Measurements from ENCODE around the gene ADCY6.
"Not testable (repeated sequence)": the region's sequence is repeated elsewhere in the genome, so short reads cannot be mapped to it uniquely, and the experiment has no call there.

ADCY6 gene

DNA sequence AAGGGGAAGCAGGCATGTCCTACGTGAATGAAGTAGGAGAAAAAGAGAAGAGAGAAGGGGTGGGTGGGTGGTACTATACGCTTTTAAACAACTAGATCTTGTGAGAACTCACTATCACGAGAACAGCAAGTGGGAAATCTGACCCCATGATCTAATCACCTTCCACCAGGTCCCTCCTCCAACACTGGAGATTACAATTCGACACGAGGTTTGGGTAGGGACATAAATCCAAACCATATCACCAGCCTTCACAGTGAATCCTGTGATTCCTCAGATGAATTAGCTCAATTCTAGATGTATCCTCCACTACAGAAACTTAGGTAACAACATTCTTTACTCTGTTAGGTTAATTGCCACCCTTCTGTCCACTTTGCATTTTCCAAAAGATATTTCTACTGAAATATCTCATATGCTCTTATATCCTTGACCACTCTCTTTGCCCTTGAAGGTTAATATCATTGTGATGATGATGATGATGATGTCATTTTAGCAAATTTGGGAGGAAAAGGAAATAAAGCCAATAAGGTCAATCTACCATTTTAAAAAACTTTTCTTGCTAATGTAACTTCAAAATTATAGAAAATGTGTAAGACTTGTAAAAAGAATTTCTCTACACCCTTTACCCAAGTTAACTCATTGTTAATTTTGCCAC, 49.1 kb downstream of the ADCY6 start:
- H3F3A ChIP-seq (ENCODE audit: insufficient read depth, low read length) = no peaks in the 10 kb centered on the region
- no peak overlapping the region for H3K4me3 ChIP-seq (ENCODE audit: low read depth, low read length, poor library complexity, severe bottlenecking)
- H3K27me3 ChIP-seq (ENCODE audit: insufficient read depth, low read length) = no peaks in the 10 kb centered on the region
- no peaks in the 10 kb centered on the region for H3K4me1 ChIP-seq (ENCODE audit: insufficient read depth, low read length, severe bottlenecking)
- H3K9me2 ChIP-seq (ENCODE audit: low read depth, low read length) = no peaks in the 10 kb centered on the region
- no peaks in the 10 kb centered on the region for H4K20me1 ChIP-seq (ENCODE audit: insufficient read depth, low read length)
- no peaks in the 10 kb centered on the region for H3K79me2 ChIP-seq (ENCODE audit: insufficient read depth, low read length)
- no peaks in the 10 kb centered on the region for H3K36me3 ChIP-seq (ENCODE audit: insufficient read depth, low read length)
- no peak for TF ChIP-seq EZH2 (IDR thresholded peaks at IDR 0.05; ENCODE audit: borderline replicate concordance, low read length)
- TF ChIP-seq, protein P1, sequence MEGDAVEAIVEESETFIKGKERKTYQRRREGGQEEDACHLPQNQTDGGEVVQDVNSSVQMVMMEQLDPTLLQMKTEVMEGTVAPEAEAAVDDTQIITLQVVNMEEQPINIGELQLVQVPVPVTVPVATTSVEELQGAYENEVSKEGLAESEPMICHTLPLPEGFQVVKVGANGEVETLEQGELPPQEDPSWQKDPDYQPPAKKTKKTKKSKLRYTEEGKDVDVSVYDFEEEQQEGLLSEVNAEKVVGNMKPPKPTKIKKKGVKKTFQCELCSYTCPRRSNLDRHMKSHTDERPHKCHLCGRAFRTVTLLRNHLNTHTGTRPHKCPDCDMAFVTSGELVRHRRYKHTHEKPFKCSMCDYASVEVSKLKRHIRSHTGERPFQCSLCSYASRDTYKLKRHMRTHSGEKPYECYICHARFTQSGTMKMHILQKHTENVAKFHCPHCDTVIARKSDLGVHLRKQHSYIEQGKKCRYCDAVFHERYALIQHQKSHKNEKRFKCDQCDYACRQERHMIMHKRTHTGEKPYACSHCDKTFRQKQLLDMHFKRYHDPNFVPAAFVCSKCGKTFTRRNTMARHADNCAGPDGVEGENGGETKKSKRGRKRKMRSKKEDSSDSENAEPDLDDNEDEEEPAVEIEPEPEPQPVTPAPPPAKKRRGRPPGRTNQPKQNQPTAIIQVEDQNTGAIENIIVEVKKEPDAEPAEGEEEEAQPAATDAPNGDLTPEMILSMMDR (IDR thresholded peaks at IDR 0.05; ENCODE audit: low read length) = no peak
- no peak overlapping the region for H3K9ac ChIP-seq (ENCODE audit: low read length)
- H3K9me3 ChIP-seq (ENCODE audit: low read length) = no peaks in the 10 kb centered on the region
- no peak overlapping the region for H3K27ac ChIP-seq (ENCODE audit: low read depth, low read length, poor library complexity, severe bottlenecking)
- no peak overlapping the region for H2AFZ ChIP-seq (ENCODE audit: low read length)
- H3K4me2 ChIP-seq (ENCODE audit: low read length) = no peak overlapping the region

DNA sequence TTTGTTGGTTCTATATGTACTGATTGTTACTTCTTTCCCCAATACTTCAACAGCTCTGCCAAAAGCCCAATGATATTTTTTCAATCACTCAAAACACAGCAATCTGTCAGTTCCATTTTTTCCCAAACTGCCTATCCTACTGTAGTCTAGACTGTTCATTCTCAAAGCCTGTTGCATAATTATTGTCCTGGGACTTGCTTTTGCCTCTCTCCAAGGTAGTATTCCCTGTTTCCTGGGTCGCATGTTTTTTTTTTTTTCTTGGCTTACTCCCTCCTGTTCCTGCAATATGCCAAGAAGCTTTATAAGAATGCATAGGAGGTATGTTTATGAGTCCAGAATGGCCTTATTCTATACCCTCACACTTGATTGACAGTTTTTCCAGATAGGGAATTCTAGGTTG, 52.4 kb downstream of the ADCY6 start:
- Histone ChIP-seq H3K4me2 (ENCODE audit: low read length) (no peak overlapping the region), H3K36me3 (ENCODE audit: insufficient read depth, low read length) (no peaks in the 10 kb centered on the region), H3K9me2 (ENCODE audit: low read depth, low read length) (no peaks in the 10 kb centered on the region), H3K27me3 (ENCODE audit: insufficient read depth, low read length) (no peaks in the 10 kb centered on the region), H3K9ac (ENCODE audit: low read length) (no peak overlapping the region), H3K27ac (ENCODE audit: low read depth, low read length, poor library complexity, severe bottlenecking) (no peak overlapping the region), H3K4me1 (ENCODE audit: insufficient read depth, low read length, severe bottlenecking) (no peaks in the 10 kb centered on the region), H2AFZ (ENCODE audit: low read length) (no peak overlapping the region), H3K79me2 (ENCODE audit: insufficient read depth, low read length) (no peaks in the 10 kb centered on the region), H3F3A (ENCODE audit: insufficient read depth, low read length) (no peaks in the 10 kb centered on the region), H4K20me1 (ENCODE audit: insufficient read depth, low read length) (no peaks in the 10 kb centered on the region), H3K9me3 (ENCODE audit: low read length) (no peaks in the 10 kb centered on the region), H3K4me3 (ENCODE audit: low read depth, low read length, poor library complexity, severe bottlenecking) (no peak overlapping the region)
- TF ChIP-seq EZH2 (IDR thresholded peaks at IDR 0.05; ENCODE audit: borderline replicate concordance, low read length) = no peak
- TF ChIP-seq, protein P1 (IDR thresholded peaks at IDR 0.05; ENCODE audit: low read length) = no peak

DNA sequence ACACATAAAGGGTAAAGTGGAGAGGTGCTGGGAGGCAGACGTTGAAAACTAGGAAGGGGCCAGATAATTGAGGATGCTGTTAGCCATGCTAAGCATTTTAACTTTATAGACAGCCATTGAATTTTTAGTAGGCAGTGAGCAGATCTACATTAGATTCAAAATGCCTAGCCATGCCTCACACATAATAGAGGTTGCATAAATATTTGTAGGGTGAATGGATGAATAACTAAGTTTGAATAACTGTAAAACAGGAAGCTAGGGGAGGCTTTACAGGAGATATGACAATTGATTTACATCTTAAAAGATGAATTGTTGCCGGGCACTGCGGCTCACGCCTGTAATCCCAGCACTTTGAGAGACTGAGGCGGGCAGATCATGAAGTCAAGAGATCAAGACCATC, 60.1 kb downstream of the ADCY6 start:
- no peak for TF ChIP-seq EZH2 (IDR thresholded peaks at IDR 0.05; ENCODE audit: borderline replicate concordance, low read length)
- TF ChIP-seq, protein P1 (IDR thresholded peaks at IDR 0.05; ENCODE audit: low read length) = no peak
- H2AFZ ChIP-seq (ENCODE audit: low read length) = no peak overlapping the region

DNA sequence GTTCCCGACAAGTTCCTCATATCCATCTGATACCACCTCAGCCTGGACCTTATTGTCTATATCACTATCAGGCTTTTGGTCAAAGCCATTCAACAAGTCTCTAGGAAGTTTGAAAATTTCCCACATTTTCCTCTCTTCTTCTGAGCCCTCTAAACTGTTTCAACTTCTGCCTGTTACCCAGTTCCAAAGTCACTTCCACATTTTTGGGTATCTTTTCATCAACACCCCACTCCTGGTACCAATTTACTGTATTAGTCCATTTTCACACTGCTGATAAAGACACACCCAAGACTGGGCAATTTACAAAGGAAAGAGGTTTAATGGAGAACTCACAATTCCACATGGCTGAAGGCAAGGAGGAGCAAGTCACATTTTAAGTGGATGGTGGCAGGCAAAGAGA, 68.2 kb downstream of the ADCY6 start:
- not testable (repeated sequence) for H3K79me2 ChIP-seq (ENCODE audit: insufficient read depth, low read length); H3K4me2 ChIP-seq (ENCODE audit: low read length); H3F3A ChIP-seq (ENCODE audit: insufficient read depth, low read length); H3K27ac ChIP-seq (ENCODE audit: low read depth, low read length, poor library complexity, severe bottlenecking); H4K20me1 ChIP-seq (ENCODE audit: insufficient read depth, low read length); H2AFZ ChIP-seq (ENCODE audit: low read length); H3K9me3 ChIP-seq (ENCODE audit: low read length); H3K9ac ChIP-seq (ENCODE audit: low read length); H3K36me3 ChIP-seq (ENCODE audit: insufficient read depth, low read length); H3K4me3 ChIP-seq (ENCODE audit: low read depth, low read length, poor library complexity, severe bottlenecking); H3K4me1 ChIP-seq (ENCODE audit: insufficient read depth, low read length, severe bottlenecking); H3K27me3 ChIP-seq (ENCODE audit: insufficient read depth, low read length); H3K9me2 ChIP-seq (ENCODE audit: low read depth, low read length)

More for the DNA sequence above, 60.1 kb downstream of the ADCY6 start:
- Histone ChIP-seq H3K27me3 (ENCODE audit: insufficient read depth, low read length) (no peaks in the 10 kb centered on the region; the same call in 1 of the 2 replicates), H3K4me3 (ENCODE audit: low read depth, low read length, poor library complexity, severe bottlenecking) (no peak overlapping the region), H3K79me2 (ENCODE audit: insufficient read depth, low read length) (no peaks in the 10 kb centered on the region), H3K4me2 (ENCODE audit: low read length) (no peak overlapping the region), H3K9ac (ENCODE audit: low read length) (no peak overlapping the region), H3F3A (ENCODE audit: insufficient read depth, low read length) (no peaks in the 10 kb centered on the region), H3K27ac (ENCODE audit: low read depth, low read length, poor library complexity, severe bottlenecking) (no peak overlapping the region), H4K20me1 (ENCODE audit: insufficient read depth, low read length) (no peaks in the 10 kb centered on the region), H3K4me1 (ENCODE audit: insufficient read depth, low read length, severe bottlenecking) (no peaks in the 10 kb centered on the region), H3K9me3 (ENCODE audit: low read length) (no peaks in the 10 kb centered on the region), H3K36me3 (ENCODE audit: insufficient read depth, low read length) (no peaks in the 10 kb centered on the region), H3K9me2 (ENCODE audit: low read depth, low read length) (no peaks in the 10 kb centered on the region)

DNA sequence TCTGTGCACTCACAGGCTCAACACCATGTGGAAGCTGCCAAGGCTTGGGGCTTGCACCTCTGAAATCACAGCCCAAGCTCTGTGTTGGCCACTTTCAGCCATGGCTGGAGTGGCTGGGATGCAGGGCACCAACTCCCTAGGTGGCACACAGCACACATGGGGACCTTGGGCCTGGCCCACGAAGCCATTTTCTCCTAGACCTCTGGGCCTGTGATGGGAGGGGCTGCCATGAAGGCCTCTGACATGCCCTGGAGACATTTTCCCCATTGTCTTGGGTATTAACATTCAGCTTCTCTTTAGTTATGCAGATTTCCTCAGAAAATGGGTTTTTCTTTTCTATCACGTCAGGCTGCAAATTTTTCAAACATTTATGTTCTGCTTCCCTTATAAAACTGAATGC, 68.7 kb downstream of the ADCY6 start:
- H3K4me2 ChIP-seq (ENCODE audit: low read length); H4K20me1 ChIP-seq (ENCODE audit: insufficient read depth, low read length); H3K9me2 ChIP-seq (ENCODE audit: low read depth, low read length); H3K36me3 ChIP-seq (ENCODE audit: insufficient read depth, low read length); H3K9ac ChIP-seq (ENCODE audit: low read length); H3K9me3 ChIP-seq (ENCODE audit: low read length); H3F3A ChIP-seq (ENCODE audit: insufficient read depth, low read length); H3K27me3 ChIP-seq (ENCODE audit: insufficient read depth, low read length); H2AFZ ChIP-seq (ENCODE audit: low read length); H3K4me3 ChIP-seq (ENCODE audit: low read depth, low read length, poor library complexity, severe bottlenecking); H3K27ac ChIP-seq (ENCODE audit: low read depth, low read length, poor library complexity, severe bottlenecking): not testable (repeated sequence)
- peaks cover 12% of the 10 kb centered on the region for H3K4me1 ChIP-seq (ENCODE audit: insufficient read depth, low read length, severe bottlenecking)
- peaks cover 13% of the 10 kb centered on the region for H3K79me2 ChIP-seq (ENCODE audit: insufficient read depth, low read length)
